Brain microvascular endothelial cell (primary cell): ENCODE results near the gene GNPTG.

ENCODE experiments used
- DNase-seq: peaks from one replicate; pipeline ENCODE4 v3.0.0-alpha.2; 2020
- H3K27ac ChIP-seq: fragments of 250-450 bp; sonication (Bioruptor Pico); 2 replicates; pipeline ENCODE4 v1.5.1; 2020; ENCODE audit warnings: mild to moderate bottlenecking, moderate library complexity
- H3K27me3 ChIP-seq: fragments of 250-450 bp; sonication (Bioruptor Pico); replicated peaks from 2 replicates; pipeline ENCODE4 v1.5.1; 2020; ENCODE audit warnings: mild to moderate bottlenecking
- H3K36me3 ChIP-seq: fragments of 250-450 bp; sonication (Bioruptor Pico); replicated peaks from 2 replicates; pipeline ENCODE4 v1.5.1; 2020; ENCODE audit warnings: mild to moderate bottlenecking
- H3K4me3 ChIP-seq: 2 replicates; pipeline ENCODE4 v1.5.1; 2011; ENCODE audit warnings: low read depth, mild to moderate bottlenecking, control low read depth, low read length, moderate library complexity
- in situ Hi-C: cut with HindIII; loops from 2 replicates; pipeline ENCODE4 v1.10.0; 2017; ENCODE audit warnings: low sequenced_read_pairs, low pct_ligation_motif_present
- TF ChIP-seq, protein P1 (sequence below): IDR thresholded peaks from 2 replicates; pipeline ENCODE4 v1.5.1; 2011; ENCODE audit warnings: low read depth, mild to moderate bottlenecking, moderate library complexity, low read length, control low read depth, inconsistent platforms; ENCODE audit errors: missing control alignments

GNPTG gene

DNA sequence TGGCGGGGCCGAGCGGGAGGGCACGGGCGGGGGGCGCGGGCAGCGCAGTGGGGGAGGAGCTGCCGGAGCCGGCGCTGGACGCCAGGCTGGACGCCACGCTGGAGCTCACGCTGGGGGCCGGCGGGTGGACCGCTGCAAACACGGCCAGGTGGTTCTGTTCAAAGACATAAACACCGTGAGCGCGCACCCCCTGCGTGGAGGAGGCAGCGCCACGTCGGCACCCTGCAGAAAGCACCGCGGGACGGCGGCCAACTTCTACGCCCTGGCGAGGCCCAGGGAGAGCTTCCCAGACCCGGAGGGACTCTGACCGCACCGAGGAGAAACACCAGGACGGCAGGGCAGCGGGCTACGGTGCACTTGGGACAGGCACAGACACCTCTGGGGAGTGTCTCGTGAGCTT is 33.5 kb downstream of the GNPTG start:
- TF ChIP-seq, protein P1, sequence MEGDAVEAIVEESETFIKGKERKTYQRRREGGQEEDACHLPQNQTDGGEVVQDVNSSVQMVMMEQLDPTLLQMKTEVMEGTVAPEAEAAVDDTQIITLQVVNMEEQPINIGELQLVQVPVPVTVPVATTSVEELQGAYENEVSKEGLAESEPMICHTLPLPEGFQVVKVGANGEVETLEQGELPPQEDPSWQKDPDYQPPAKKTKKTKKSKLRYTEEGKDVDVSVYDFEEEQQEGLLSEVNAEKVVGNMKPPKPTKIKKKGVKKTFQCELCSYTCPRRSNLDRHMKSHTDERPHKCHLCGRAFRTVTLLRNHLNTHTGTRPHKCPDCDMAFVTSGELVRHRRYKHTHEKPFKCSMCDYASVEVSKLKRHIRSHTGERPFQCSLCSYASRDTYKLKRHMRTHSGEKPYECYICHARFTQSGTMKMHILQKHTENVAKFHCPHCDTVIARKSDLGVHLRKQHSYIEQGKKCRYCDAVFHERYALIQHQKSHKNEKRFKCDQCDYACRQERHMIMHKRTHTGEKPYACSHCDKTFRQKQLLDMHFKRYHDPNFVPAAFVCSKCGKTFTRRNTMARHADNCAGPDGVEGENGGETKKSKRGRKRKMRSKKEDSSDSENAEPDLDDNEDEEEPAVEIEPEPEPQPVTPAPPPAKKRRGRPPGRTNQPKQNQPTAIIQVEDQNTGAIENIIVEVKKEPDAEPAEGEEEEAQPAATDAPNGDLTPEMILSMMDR = no peak
- H3K27ac ChIP-seq = no peak overlapping the region
- H3K27me3 ChIP-seq = no peaks in the 10 kb centered on the region
- H3K36me3 ChIP-seq = no peaks in the 10 kb centered on the region
- H3K4me3 ChIP-seq = no peak overlapping the region
- in situ Hi-C loops = no loop called here
- no peak for DNase-seq

DNA sequence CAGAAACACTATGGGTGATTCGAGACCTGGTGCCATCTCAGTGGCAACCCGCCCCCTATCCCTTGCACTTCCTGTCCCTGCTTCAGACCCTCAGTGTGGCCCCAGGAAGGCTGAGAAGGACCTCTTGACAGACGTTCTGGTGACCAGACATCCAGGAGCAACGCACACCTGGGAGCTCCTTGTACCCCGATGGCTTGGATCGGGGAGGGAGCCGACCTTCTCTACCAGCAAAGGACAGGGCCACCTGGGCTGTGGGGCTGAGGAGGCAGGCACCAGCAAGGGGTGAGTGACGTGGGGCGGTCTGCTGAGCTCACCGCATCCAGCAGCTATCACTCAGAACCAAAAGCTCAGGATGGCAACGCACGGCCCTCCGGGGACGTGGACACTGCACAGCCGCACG is 35.6 kb downstream of the GNPTG start:
- DNase-seq = no peak
- Histone ChIP-seq H3K27me3 (no peaks in the 10 kb centered on the region), H3K4me3 (no peak overlapping the region), H3K27ac (no peak overlapping the region), H3K36me3 (no peaks in the 10 kb centered on the region)
- in situ Hi-C loops = no loop called here
- TF ChIP-seq, protein P1 = no peak

DNA sequence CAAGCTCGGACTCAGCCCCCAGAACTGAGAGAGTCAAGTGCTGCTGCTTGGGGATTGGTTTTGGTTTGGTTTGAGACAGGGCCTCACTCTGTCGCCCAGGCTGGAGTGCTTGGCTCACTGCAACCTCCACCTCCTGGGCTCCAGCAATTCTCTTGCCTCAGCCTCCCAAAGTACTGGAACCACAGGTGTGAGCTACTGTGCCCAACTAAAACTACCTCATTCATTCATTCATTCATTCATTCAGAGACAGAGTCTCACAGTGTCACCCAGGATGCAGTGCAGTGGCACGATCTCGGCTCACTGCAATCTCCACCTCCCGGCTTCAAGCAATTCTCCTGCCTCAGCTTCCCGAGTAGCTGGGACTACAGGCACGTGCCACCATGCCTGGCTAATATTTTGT is 38.0 kb downstream of the GNPTG start:
- no peak for DNase-seq
- H3K27ac ChIP-seq = no peak overlapping the region
- in situ Hi-C loops = no loop called here
- TF ChIP-seq, protein P1 = no peak
- H3K4me3 ChIP-seq = no peak overlapping the region
- H3K27me3 ChIP-seq = no peaks in the 10 kb centered on the region
- H3K36me3 ChIP-seq = no peaks in the 10 kb centered on the region

DNA sequence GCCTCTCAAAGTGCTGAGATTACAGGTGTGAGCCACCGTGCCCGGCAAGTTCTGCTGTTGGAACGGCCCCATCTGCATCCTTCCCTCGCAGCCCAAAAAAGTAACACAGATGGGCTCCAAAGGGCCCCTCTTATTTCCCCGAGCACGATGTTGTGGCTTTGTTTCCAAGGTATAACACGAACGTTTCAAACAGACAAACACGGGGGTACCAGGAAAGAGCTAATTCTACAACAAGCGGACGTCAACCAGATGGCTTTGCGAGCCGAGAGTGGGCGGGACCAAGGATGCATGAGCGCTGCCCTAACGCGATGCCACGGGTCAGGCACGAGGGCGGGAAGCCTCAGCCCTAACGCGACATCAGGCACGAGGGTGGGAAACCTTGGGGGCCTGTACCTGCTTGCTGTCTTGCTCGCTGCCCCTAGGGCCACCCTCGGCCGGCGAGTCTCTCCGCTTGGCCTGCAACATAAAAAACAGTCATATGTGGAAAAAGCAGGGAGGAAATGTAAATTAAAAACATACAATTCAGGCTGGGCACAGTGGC is 38.6 kb downstream of the GNPTG start:
- DNase-seq = no peak
- H3K27me3 ChIP-seq = no peaks in the 10 kb centered on the region
- TF ChIP-seq, protein P1 = no peak
- in situ Hi-C loops = no loop called here
- no peak overlapping the region for H3K4me3 ChIP-seq
- no peaks in the 10 kb centered on the region for H3K36me3 ChIP-seq
- H3K27ac ChIP-seq = no peak overlapping the region

DNA sequence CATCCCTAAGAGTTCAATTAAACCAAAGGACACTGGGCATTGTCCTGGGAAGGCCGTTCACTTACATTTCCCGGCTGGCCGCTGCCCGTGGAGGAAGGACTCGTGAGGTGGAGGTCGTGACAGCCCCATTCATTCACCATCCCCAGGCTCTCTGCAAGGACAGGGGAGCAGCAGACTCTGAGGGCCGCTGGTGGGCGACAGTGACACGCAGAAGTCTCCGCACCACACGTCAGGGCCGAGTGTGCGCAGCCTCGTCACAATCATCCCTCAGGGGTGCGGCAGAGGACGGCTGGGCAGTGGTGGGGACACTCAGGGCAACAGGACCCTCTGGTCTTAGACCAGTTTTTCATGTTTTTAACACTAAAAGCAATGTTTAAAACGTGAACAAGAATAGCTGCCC is 41.1 kb downstream of the GNPTG start:
- TF ChIP-seq, protein P1 = no peak
- DNase-seq = no peak
- in situ Hi-C loops = no loop called here
- Histone ChIP-seq H3K36me3 (no peaks in the 10 kb centered on the region), H3K4me3 (no peak overlapping the region), H3K27ac (no peak overlapping the region), H3K27me3 (no peaks in the 10 kb centered on the region)

DNA sequence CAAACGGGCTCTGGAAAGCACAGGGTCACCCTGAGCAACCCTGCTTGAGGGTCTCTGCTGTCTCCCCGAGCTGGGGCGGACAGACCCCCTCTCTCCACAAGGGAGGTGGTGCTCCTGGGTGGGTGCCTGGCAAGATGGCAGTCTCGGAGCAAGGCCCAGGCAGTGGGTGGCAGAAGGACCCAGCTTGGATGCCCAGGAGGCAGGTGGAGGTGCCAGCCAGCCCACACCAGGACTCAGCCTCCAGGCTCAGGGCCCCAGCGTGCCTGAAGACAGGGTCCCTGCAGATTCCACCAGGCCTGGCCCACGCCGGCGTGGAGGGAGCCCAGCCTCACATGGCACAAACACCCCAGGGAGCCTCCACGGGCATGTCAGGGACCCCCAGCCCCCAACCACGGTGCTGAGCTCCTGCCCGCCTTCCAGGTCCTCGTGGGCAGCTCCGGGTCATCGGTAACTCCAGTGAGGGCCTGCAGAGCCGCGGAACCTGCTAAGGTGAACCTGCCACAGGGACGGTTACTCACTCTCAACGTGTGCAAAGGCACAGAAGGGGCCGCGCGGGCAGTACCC is 42.0 kb downstream of the GNPTG start:
- TF ChIP-seq, protein P1 = no peak
- in situ Hi-C loops = no loop called here
- DNase-seq = no peak
- no peaks in the 10 kb centered on the region for H3K27me3 ChIP-seq
- H3K36me3 ChIP-seq = no peaks in the 10 kb centered on the region
- H3K4me3 ChIP-seq = no peak overlapping the region
- no peak overlapping the region for H3K27ac ChIP-seq
